ENCODE data around the gene MCM9.
"Not testable (repeated sequence)": the region's sequence is repeated elsewhere in the genome, so short reads cannot be mapped to it uniquely, and the experiment has no call there.

MCM9 gene

DNA sequence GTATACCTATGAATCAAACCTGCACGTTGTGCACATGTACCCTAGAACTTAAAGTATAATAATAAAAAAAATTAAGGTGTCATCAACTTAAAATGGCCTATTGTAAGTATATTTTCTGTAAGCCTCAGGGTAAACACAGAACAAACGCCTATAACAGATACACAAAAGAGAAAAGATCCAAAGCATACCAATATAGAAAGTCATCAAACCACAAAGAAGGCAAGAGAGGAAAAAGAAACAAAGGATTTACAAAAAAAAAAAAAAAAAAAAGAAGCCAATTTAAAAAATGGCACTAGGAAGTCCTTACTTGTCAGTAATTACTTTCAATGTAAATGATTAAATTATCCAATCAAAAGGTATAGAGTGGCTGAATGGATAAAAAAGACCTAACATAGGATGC, 65.6 kb downstream of the MCM9 start:
- DNase-seq (ENCODE audit: extremely low read depth in 1 of 2, low read depth in 1 of 2) = no peak

DNA sequence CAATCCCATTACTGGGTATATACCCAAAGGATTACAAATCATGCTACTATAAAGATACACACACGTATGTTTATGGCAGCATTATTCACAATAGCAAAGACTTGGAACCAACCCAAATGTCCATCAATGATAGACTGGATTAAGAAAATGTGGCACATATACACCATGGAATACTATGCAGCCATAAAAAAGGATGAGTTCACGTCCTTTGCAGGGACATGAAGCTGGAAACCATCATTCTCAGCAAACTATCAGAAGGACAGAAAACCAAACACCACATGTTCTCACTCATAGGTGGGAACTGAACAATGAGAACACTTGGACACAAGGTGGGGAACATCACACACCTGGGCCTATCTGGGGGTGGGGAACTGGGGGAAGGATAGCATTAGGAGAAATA, 66.1 kb downstream of the MCM9 start:
- DNase-seq (ENCODE audit: extremely low read depth in 1 of 2, low read depth in 1 of 2) = not testable (repeated sequence)

DNA sequence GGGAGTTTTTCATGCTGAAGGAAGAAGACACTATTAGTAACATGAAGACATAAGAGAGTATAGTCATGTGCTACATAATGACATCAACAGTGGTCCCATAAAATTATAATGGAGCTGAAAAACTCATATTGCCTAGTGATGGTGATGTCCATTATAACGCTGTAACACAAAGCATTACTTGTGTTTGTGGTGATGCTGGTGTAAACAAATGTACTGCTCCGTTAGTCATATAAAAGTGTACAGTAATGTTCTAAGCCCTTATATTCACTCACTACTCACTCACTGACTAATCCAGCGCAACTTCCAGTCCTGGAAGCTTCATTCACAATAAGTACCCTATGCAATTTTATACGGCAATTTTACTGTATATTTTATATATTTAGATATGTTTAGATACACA, 67.8 kb downstream of the MCM9 start:
- DNase-seq (ENCODE audit: extremely low read depth in 1 of 2, low read depth in 1 of 2) = no peak

DNA sequence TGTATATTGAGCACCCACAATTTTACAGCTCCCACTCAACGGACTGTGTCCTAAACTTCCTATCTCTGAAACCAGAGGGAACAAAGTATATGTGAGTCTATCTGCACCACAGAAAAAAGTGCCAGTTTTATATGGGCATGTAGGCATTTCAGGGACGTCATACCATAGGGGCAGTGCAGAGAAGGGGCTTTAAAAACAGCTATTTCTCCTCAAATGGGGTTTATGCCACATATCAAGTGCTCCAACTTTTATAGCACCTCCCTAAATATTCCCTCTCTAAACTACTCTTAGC, 69.9 kb downstream of the MCM9 start:
- no peak for DNase-seq (ENCODE audit: extremely low read depth in 1 of 2, low read depth in 1 of 2)

DNA sequence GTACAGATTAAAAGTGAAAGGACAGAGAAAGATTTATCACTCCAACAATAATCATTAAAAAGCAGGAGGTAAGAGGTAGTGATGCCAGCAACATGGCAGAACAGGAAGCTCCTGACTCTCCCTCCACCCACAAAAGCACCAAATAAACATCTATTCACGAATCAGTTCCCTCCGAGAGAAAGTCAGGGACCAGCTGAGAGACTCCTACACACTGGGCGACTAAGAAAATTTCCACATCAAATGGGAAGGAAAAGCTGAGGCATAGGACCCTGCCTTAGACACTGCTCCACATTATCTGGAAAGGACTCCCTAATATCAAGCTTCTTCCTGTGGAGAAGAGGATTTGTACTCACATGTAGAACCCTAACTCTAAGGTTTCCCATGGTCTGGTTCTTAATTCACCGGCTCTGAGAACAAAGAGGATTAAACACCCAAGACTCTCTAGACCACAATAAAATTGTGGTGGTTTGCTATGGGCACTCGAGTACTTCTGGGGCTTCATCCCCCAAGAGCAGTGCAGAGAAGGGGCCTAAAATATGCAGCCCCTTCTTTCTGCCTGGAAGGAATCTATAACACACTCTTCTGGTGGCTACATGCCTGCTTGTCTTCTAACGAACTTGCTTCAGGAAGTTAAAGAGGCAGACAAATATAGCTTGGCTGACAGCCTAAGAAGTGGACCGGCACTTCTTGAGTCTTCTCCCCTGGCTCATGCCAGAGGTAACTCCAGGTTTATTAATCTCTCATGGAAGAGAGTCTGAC, 70.4 kb downstream of the MCM9 start:
- no peak for DNase-seq (ENCODE audit: extremely low read depth in 1 of 2, low read depth in 1 of 2)

DNA sequence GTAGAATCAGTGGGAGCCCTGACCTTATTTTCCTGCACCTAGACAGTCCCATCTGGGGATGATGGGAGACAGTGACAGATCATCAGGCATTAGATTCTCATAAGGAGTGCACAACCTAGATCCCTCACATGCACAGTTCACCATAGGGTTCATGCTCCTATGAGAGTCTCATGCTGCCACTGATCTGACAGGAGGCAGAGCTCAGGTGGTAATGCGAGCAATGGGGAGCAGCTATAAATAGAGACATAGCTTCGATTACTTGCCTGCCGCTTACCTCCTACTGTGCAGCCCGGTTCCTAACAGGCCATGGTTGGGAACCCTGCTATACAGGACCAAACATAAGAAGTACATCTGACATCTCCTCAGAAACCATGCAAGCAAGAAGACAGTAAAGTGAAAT, 72.5 kb downstream of the MCM9 start:
- DNase-seq (ENCODE audit: extremely low read depth in 1 of 2, low read depth in 1 of 2) = no peak

DNA sequence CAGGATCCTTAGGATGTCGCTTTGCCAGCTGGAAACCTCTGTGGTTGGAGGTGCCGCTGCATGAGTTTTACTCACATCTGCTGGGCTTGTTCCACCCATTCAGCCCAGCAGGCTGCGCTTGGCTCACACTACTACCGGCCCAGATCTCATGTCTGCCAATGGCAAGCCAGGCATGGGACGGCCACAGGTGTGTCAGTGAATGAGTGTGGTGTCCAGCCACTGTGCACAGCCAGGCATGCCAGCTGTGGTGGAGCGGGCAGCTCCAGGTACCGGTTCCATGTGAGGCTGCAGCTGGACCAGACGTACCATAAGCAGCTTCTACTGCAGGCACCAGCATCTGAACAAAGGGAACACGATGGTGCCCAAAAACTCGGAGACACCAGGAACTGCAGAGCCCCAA, 74.1 kb downstream of the MCM9 start:
- DNase-seq (ENCODE audit: extremely low read depth in 1 of 2, low read depth in 1 of 2) = no peak

DNA sequence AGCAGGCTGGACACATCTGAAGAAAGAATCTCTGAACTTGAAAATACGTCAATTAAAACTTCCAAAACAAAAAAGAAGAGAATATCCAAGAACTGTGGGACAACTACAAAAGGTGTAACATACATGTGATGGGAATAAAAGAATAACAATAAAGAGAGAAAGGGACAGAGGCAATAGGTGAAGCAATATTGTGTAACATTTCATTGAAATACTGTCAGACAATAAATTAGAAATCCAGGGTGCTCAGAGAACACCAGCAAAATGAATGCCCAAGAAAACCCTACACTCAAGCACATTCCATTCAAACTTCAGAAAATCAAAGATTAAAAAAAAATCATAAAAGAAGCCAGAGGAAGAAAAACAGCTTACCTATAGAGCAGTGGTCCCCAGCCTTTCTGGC, 74.6 kb downstream of the MCM9 start:
- DNase-seq (ENCODE audit: extremely low read depth in 1 of 2, low read depth in 1 of 2) = no peak

DNA sequence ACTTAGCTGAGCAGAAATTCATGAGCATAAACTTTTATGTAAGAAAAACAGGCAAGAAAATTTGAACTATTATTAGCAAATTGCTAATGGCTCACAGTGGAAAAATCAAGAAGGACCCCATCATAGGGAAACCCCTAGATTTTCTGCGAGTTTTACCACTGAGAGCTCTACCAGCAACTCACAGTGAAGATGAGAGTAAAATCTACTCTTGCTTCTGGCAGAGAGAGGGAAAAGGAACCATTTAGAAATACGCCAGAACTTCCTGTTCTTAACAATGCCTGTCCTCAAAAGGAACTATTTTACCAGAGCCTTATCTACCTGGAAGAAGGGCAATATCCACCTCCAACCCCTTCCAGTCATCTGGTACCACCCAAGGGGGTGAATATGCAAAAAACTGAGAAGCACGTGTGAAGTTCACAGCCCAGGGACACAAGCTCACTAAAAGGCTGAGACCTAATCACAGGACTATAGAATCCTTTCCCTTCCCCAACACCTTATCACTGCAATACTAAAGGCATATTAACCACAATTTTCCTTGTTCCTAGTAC, 75.4 kb downstream of the MCM9 start:
- DNase-seq (ENCODE audit: extremely low read depth in 1 of 2, low read depth in 1 of 2) = no peak

DNA sequence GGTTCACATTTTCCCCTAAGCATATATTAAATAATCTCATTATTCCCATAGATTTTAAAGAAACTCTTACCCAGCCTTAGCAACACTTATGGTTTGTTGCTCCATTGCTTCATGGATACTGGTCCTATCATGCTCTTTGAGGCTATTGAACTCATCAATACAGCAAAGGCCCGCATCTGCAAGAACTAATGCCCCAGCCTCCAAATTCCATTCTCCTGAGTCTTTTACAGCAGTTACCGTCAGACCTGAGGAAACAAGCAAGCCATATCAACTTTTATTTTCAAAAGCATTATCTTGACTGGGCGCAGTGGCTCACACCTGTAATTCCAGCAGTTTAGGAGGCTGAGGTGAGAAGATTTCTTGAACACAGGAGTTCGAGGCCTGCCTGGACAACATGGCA, 78.7 kb downstream of the MCM9 start:
- DNase-seq (ENCODE audit: extremely low read depth in 1 of 2, low read depth in 1 of 2) = no peak

DNA sequence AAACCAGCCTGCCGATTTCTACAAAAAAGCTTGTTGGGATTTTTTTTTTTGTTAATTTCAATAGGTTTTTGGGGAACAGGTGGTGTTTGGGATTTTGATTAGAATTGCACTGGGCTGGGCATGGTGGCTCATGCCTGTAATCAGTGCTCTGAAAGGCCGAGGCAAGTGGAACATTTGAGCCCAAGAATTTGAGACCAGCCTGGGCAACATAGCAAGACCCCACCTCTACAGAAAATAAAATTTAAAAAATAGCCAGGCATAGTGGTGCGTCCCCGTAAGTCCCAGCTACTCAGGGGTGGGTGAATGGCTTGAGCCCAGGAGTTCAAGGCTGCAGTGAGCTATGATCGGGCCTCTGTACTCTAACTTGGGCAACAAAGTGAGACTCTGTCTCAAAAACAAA, 81.6 kb downstream of the MCM9 start:
- no peak for DNase-seq (ENCODE audit: extremely low read depth in 1 of 2, low read depth in 1 of 2)

DNA sequence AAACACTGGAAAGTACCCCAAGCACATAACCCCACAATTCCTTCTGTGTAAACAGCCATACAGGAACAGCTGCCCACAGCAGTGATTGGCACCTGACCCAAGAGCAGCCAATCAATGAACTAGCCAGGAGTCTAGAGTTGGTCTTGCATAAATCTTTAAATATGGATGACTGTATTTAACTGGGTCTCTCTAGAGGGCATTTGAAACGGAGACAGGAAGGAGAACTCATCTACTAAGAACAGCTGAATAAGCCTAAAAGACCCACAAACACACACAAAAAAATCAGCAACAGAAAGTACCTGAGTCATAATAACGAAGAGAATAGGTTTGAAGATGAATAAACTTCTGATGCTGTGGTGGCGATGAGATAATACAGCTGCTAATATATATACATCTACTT, 90.0 kb downstream of the MCM9 start:
- DNase-seq (ENCODE audit: extremely low read depth in 1 of 2, low read depth in 1 of 2) = no peak

DNA sequence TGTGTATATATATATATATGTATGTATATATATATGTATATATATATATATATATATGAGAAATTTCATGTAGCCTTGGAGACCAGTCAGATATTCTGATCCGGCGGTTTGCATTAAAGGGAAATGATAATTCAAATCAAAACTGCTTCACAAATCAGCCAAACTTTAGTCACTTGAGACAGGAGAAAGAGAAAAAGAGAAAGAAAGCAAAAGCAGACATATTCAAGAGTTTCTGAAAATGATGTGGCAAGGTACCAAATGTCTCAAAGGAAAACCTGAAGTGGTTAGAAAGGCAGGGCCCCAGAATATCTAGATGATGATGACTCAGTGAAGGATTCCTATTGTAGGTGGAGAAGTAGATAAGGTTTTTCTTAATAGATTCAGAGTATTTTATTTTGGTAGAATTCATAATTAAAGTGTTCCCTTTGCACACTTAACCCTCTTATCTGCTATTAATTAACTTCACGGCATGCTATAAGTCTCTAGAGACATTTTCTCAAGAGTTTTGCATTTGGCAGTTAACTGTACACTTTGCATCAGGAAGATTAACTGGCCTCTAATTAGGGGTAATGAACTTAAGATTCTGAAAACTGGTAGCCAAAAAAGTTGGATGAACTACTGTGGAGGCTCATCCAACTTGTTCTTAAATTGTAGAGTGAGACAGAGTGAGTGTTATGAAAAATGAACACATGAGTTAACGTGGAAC, 91.1 kb downstream of the MCM9 start:
- no peak for DNase-seq (ENCODE audit: extremely low read depth in 1 of 2, low read depth in 1 of 2)

DNA sequence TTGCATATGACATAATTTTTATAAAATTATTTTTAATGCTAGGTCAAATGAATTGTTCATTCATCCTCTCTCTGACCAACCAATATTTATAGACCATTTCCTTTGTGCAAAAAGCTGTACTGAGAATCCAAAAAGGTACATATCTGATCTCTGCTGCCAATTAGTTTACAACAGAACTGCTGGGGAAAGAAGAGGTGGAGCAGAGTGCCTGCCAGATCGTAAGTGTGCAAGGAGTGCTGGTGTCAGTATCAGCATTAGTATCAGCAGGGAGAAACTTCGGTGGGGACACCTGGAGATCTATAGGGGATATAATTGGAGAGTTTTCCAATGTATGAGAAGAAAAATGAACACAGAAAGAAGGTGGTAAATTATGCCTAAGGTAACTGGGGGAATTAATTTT, 104.3 kb downstream of the MCM9 start:
- DNase-seq (ENCODE audit: extremely low read depth in 1 of 2, low read depth in 1 of 2) = no peak

DNA sequence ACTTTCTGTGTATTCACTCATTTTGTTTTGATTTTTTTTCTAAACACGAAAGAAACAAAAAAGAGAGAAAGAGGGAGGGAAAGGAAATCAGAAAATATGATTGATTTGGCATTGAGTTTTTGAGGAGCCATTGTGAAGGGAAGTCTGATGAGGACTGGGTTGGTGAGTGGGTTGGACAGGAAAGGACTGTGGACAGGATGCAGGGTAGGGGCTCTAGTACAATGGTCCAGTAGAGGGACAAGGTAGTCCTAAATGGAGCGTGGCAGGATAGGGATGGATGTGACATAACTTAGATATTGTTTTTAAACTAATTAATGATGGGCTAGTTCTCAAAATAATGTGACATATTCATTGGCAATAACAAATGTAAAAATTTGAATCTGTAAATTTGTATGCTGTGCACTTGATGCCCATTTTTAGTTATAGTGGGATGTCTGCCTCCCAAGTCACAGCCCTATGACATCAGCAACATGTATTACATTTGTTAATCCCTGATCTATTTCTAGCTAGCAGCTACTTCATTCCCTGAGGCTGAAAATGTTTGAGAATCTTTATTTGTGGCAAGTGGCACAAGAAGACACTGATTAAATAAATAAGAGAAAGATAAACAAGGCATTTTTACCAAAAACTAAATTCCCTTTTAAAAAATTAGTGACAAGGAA, 105.0 kb downstream of the MCM9 start:
- no peak for DNase-seq (ENCODE audit: extremely low read depth in 1 of 2, low read depth in 1 of 2)

DNA sequence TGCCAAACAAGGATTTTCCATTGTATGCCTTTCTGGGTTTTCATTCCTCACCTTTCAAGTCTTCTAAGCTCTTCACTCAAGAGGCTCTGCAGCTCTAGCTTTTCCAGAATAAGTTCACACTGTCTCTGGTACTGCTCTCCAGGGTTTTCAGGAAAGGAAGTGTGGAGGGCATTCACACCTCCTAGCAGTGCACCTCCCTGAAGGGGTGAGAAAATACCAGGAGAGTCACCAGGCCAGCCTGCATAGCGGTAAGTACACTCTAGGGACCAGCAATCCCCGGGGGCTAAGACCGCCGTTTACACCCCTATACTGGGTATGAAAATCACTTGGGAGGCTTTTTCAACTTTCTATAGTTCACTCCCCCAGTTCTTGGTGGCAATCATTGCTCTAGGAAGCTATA, 108.9 kb downstream of the MCM9 start:
- no peak for DNase-seq (ENCODE audit: extremely low read depth in 1 of 2, low read depth in 1 of 2)

DNA sequence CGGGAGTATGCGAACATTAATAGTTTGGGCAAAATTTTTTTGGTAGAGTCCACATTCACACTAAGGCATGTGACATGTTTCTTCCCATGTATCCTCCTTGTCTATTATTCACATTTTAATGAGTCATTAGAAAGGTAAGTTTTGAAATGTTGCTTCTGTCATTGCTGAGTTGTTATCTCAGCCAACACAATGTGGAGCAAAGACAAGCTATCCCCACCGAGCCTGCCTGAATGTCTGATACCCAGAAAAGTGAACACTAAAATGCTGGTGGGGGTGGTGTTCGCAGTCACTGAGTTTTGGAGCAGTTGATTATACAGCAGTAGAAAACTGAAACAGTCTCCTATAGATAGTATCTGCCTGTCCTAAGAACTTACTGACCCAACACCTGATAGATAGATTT, 109.3 kb downstream of the MCM9 start:
- DNase-seq (ENCODE audit: extremely low read depth in 1 of 2, low read depth in 1 of 2) = no peak

DNA sequence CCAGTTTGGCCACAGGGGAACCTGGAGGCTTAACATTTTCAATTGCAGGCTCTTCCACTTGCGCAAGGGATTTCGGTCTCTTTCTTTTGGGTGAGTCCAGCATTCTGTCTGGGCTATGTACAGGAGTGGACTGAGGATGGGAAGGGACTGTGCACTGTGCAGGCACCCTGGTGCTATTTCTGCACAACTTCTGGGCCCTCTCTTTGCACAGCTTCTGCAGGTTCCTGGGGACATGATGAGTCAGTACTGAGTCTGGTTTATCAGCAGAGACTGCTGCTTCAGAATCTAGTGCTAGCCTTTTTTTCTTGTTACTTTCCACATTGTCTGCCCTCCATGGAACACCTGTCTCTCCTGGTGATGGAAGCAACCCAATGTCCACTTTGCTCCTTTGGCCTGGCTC, 119.5 kb downstream of the MCM9 start:
- DNase-seq (ENCODE audit: extremely low read depth in 1 of 2, low read depth in 1 of 2) = no peak

DNA sequence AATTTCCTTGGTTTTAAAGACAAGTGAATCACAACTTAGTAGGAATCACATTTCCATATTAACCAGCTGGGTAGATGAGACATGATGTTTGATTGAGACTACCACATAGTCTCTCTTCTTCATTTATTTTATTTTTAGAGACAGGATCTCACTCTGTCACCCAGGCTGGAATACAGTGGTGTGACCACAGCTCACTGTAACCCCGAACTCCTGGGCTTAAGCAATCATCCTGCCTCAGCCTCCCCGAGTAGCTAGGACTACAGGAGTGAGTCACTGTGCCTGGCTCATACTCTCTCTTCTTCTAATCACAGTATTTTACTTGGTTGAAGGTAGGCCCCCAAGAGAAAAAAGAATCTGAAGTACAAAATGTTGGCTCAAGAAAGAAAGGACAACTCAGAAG, 121.2 kb downstream of the MCM9 start:
- DNase-seq (ENCODE audit: extremely low read depth in 1 of 2, low read depth in 1 of 2) = peak in 1 of 2 donors; percentile 44

DNA sequence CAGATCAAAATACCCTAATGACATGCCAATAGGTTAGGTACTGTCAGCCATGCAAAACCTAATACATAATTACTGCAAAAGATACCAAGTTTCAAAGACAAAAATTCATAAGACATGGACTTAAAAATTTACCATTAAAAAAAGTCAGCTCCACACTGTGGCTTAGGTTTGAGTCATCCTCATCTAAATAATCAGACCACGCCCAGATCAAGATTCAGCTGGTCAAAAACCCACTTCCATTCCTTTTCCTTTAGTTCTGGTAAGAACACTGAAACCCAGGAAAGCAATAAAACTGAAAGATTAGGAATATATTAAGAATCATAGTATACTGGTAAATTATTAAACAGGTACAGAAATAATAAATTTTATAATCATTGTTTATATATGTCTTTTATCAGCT, 122.0 kb downstream of the MCM9 start:
- DNase-seq (ENCODE audit: extremely low read depth in 1 of 2, low read depth in 1 of 2) = no peak

DNA sequence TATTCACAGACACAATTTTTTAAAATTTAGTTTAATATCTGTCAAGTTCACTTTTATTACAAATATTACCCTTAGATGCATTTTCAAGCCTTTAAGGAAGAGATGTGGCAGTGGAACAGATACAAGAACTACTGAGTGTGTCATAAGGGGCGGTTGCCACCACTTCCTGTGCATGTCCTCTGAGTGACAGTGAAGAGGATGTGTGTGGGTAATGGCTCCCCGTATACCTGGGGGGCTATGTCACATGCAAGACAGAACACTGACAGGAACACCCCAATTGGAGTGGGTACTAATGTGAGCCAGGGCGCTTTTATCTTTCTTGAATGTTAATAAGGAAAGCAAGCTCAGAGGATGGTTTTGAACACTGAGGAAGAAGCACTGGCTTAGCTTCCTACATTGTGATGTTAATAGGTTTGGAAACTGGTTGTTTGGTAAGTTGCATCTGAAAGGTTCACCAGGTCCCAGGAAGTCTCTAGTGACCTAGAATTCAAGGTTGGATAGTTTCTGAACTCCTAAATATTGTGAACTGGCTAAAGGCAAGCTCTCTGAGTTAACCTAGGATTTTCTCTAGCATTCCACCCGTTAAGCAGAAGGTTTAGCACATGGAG, 124.4 kb downstream of the MCM9 start:
- peak; percentile 26 to 57 for DNase-seq (ENCODE audit: extremely low read depth in 1 of 2, low read depth in 1 of 2)
